Cardiac fibroblast (primary cell): ENCODE measurements around the gene SCN8A.

Experiments used
- DNase-seq, 2 donors: peaks; one replicate each; pipeline versions ENCODE4 v3.0.0 to v3.0.0-alpha.2; 2010; ENCODE audit warnings: low read depth in 2 of 2
- H3K4me3 ChIP-seq, 2 donors: replicated peaks in 1 of 2; 1 replicate in 1 of 2; 2 replicates in 1 of 2; pipeline ENCODE4 v1.5.1; 2011; ENCODE audit warnings: low read depth in 2 of 2, low read length in 2 of 2, mild to moderate bottlenecking in 2 of 2, moderate library complexity in 1 of 2
- TF ChIP-seq, protein P1 (sequence below): IDR thresholded peaks from one replicate; pipeline ENCODE4 v1.5.1; 2011; ENCODE audit warnings: low read depth, mild to moderate bottlenecking, low read length, inconsistent platforms

The SCN8A gene

DNA sequence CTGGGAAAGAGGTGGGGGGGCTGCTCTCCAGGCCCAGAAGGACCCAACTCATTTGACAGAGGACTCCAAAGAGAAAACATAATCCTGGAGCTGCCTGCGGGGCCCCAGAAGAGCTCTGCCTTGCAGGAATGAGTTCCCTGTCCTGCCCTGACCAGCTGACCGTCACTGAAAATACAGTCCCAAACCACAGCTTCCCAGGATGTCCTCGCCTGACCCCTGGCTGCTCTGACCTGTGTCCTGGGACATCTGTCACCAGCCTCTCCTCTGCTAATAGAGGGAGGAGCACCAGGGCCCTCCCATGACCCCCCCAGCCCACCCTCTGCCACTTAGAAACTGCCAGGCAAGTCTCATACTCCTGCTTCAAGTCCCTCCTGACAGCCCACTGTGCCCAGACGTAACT is 247.7 kb downstream of the SCN8A start:
- no peak overlapping the region for H3K4me3 ChIP-seq
- no peak for DNase-seq
- TF ChIP-seq, protein P1, sequence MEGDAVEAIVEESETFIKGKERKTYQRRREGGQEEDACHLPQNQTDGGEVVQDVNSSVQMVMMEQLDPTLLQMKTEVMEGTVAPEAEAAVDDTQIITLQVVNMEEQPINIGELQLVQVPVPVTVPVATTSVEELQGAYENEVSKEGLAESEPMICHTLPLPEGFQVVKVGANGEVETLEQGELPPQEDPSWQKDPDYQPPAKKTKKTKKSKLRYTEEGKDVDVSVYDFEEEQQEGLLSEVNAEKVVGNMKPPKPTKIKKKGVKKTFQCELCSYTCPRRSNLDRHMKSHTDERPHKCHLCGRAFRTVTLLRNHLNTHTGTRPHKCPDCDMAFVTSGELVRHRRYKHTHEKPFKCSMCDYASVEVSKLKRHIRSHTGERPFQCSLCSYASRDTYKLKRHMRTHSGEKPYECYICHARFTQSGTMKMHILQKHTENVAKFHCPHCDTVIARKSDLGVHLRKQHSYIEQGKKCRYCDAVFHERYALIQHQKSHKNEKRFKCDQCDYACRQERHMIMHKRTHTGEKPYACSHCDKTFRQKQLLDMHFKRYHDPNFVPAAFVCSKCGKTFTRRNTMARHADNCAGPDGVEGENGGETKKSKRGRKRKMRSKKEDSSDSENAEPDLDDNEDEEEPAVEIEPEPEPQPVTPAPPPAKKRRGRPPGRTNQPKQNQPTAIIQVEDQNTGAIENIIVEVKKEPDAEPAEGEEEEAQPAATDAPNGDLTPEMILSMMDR = no peak

DNA sequence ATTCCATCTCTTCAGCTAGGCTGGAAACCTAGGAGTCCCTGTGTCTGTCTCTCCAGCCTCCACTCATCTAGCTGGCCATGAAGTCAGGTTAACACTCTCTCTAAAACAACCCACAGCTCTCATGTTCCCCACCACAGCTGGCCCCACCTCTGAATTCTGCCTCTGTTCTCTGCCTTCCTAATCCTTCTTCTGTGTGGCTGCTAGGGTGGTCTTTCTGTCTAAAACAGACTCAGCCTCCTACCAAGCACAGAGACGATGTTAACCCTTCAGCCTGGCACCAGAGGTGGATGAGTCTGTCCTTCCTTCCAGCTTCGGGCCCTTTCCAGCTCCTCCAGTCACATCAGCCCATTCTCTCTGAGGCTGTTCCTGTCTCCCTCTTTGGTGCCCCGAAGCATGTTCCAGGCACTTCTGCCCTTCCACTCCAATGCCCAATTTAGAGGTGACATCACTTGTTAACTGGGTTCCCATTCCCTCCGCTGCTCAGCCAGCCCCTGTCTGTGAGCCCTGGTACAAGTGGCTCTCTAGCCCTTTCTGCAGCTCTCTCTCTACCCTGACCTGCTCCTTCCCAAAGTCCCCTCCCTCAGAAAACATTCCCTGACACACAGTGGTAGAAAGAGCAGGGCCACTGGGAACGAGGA is 248.4 kb downstream of the SCN8A start:
- TF ChIP-seq, protein P1 = no peak
- no peak for DNase-seq
- H3K4me3 ChIP-seq = no peak overlapping the region

- TF ChIP-seq, protein P1 = no peak
- DNase-seq = no peak
These were observed 249.9 kb downstream of the SCN8A start for GRCh38 chr12:51840966-51841365.

GRCh38 chr12:51841727-51842126 is 250.7 kb downstream of the SCN8A start:
- DNase-seq = no peak
- TF ChIP-seq, protein P1 = no peak
- no peak overlapping the region for H3K4me3 ChIP-seq

More at GRCh38 chr12:51840966-51841365, 249.9 kb downstream of the SCN8A start:
- H3K4me3 ChIP-seq = no peak overlapping the region

DNA sequence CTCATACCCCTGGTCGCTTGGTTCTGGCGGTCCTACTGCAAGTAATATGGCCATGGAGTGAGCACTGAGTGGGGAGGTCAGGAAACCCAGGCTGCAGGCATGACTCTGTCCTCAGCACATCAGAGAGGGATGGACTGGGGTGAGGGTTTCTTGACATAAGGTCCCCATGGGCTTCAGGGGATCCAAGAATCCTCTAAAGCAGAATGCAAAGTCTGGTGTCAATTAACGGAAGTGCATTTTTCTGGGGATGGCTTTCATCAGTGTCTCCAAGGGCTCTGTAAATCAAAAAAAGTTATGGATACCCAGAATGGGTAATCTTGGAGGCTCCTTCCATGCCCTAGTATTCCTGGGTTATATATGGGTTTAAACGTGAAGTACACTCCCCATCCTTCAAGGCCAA is 253.8 kb downstream of the SCN8A start:
- TF ChIP-seq, protein P1 = no peak
- no peak for DNase-seq
- no peak overlapping the region for H3K4me3 ChIP-seq

GRCh38 chr12:51845482-51845881 is 254.4 kb downstream of the SCN8A start:
- TF ChIP-seq, protein P1 = no peak
- no peak overlapping the region for H3K4me3 ChIP-seq
- DNase-seq = no peak

DNA sequence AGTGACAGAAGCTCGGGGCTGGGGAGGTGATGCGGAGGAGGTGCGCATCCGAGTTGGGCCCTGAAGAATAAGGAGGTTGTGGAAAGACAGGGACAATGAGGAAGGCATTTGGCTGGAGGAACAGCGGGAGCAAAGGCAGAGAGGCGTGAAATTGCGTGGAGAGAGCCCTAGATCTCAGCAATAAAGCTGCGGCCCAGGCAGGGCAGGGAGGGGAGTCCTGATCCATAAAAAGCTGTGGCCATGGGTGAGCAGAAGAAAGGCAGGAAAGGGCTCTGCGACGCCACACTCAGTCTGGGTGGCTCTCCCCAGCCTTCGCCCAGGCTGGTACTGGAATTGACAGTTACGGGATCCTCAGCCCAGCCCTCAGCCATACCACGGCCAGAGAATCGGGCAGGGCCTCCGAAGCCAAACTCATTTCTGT is 255.2 kb downstream of the SCN8A start:
- TF ChIP-seq, protein P1 = no peak
- H3K4me3 ChIP-seq = no peak overlapping the region
- no peak for DNase-seq
